Endodermal cell (in vitro differentiated cells): ENCODE data around the gene PIBF1. TPM values are rescaled to one million over a fixed set of nuclear protein-coding genes. Genes with fewer than 3 reads are reported as not detected.

ENCODE experiments used
- DNase-seq: peaks from one replicate; pipeline ENCODE4 v3.0.0-alpha.2; 2017
- H3K27ac ChIP-seq: 2 replicates; pipeline ENCODE4 v1.5.1; 2013; ENCODE audit warnings: mild to moderate bottlenecking, low read depth, low read length, moderate library complexity
- H3K27me3 ChIP-seq: 2 replicates; pipeline ENCODE4 v1.6.1; 2013; ENCODE audit warnings: mild to moderate bottlenecking, low read length, moderate library complexity; ENCODE audit not compliant: insufficient read depth, control insufficient read depth, poor library complexity, severe bottlenecking
- H3K36me3 ChIP-seq: 2 replicates; pipeline ENCODE4 v1.7.0; 2013; ENCODE audit warnings: mild to moderate bottlenecking, low read length, moderate library complexity; ENCODE audit not compliant: control insufficient read depth, insufficient read depth
- H3K4me1 ChIP-seq: one replicate; pipeline ENCODE4 v1.7.0; 2013; ENCODE audit warnings: low read length; ENCODE audit not compliant: control insufficient read depth, insufficient read depth
- H3K4me3 ChIP-seq: 2 replicates; pipeline ENCODE4 v1.5.1; 2013; ENCODE audit warnings: mild to moderate bottlenecking, low read length, moderate library complexity
- H3K9ac ChIP-seq: 2 replicates; pipeline ENCODE4 v1.6.1; 2013; ENCODE audit warnings: mild to moderate bottlenecking, low read length, moderate library complexity; ENCODE audit not compliant: poor library complexity, severe bottlenecking; ENCODE audit errors: extremely low read depth
- H3K9me3 ChIP-seq: 2 replicates; pipeline ENCODE4 v1.6.1; 2013; ENCODE audit warnings: mild to moderate bottlenecking, low read length, moderate library complexity; ENCODE audit not compliant: control insufficient read depth
- H3K27ac Mint-ChIP-seq: 2 replicates; pipeline ENCODE4 v1.8.0; 2020; ENCODE audit warnings: mixed read lengths
- H3K27me3 Mint-ChIP-seq: 2 replicates; pipeline ENCODE4 v1.8.0; 2021; ENCODE audit warnings: mild to moderate bottlenecking, mixed read lengths; ENCODE audit not compliant: insufficient read depth
- H3K36me3 Mint-ChIP-seq: 2 replicates; pipeline ENCODE4 v1.8.0; 2020; ENCODE audit warnings: low read depth, mixed read lengths
- H3K4me1 Mint-ChIP-seq: 2 replicates; pipeline ENCODE4 v1.8.0; 2020; ENCODE audit warnings: mixed read lengths
- H3K4me3 Mint-ChIP-seq: 2 replicates; pipeline ENCODE4 v1.8.0; 2020; ENCODE audit warnings: mild to moderate bottlenecking, moderate library complexity, mixed read lengths
- H3K9me3 Mint-ChIP-seq: 2 replicates; pipeline ENCODE4 v1.8.0; 2020; ENCODE audit warnings: mild to moderate bottlenecking, mixed read lengths
- CTCF ChIP-seq: fragments of 200-600 bp; sonication (generic); conservative IDR thresholded peaks from 2 replicates; pipeline ENCODE4 v1.5.0; 2021; ENCODE audit warnings: antibody characterized with exemption, mild to moderate bottlenecking
- WGBS, 2 experiments: methylation state at CpG; one replicate each; pipeline versions ENCODE4 v1.1.5 to v1.1.7; 2013; ENCODE audit warnings: missing lambda C conversion rate in 2 of 2, mixed read lengths in 1 of 2; ENCODE audit not compliant: insufficient coverage in 1 of 2, insufficient read length in 1 of 2; 5-methylcytosine and 5-hydroxymethylcytosine counted together
- total RNA-seq, 2 donors: library from RNA; stranded (reverse); fragmentation: NEBNext Ultra II Directional in 1 of 2; extraction: Animal tissue kit (Norgen Biotek cat#: 25700) in 1 of 2; gene quantifications; 2 replicates in 1 of 2; 3 replicates in 1 of 2; pipeline ENCODE4 v1.2.1, GENCODE V29; 2021

Gene PIBF1
- total RNA-seq, 2 donors from 2014 or later, result 25.6 to 35.2 TPM

- WGBS, 2 experiments, result 71 to 81% methylated on average over 1 to 2 of the region's 2 CpGs
- TF ChIP-seq CTCF, result no peak
- H3K36me3 ChIP-seq, result no peaks in the 10 kb centered on the region
- no peak overlapping the region for H3K4me3 Mint-ChIP-seq
- no peaks in the 10 kb centered on the region for H3K27me3 Mint-ChIP-seq
- H3K27ac Mint-ChIP-seq, result no peak overlapping the region
- H3K9me3 Mint-ChIP-seq, result no peaks in the 10 kb centered on the region
- no peak overlapping the region for H3K27ac ChIP-seq
- H3K9me3 ChIP-seq, result no peaks in the 10 kb centered on the region
- H3K27me3 ChIP-seq, result no peaks in the 10 kb centered on the region
- no peaks in the 10 kb centered on the region for H3K36me3 Mint-ChIP-seq
- H3K4me1 ChIP-seq, result peaks cover 26% of the 10 kb centered on the region
- H3K9ac ChIP-seq, result no peak overlapping the region
- no peak overlapping the region for H3K4me3 ChIP-seq
- peaks cover 46% of the 10 kb centered on the region for H3K4me1 Mint-ChIP-seq
- DNase-seq, result no peak
Measured at GRCh38 chr13:73035660-73036059, 253.7 kb downstream of the PIBF1 start.

GRCh38 chr13:73036566-73036965 lies 254.6 kb downstream of the PIBF1 start:
- Histone ChIP-seq H3K4me3 (no peak overlapping the region), H3K27ac (no peak overlapping the region), H3K27me3 (no peaks in the 10 kb centered on the region), H3K36me3 (no peaks in the 10 kb centered on the region), H3K9ac (no peak overlapping the region), H3K4me1 (peaks cover 26% of the 10 kb centered on the region), H3K9me3 (no peaks in the 10 kb centered on the region)
- Mint-ChIP-seq H3K36me3 (no peaks in the 10 kb centered on the region), H3K4me1 (peaks cover 52% of the 10 kb centered on the region), H3K9me3 (peaks cover 1% of the 10 kb centered on the region), H3K27ac (no peak overlapping the region), H3K27me3 (no peaks in the 10 kb centered on the region), H3K4me3 (no peak overlapping the region)
- no peak for TF ChIP-seq CTCF
- no peak for DNase-seq
- WGBS, 2 experiments, result 93 to 96% methylated on average over 3 to 4 of the region's 4 CpGs

- H3K4me1 ChIP-seq, result peaks cover 26% of the 10 kb centered on the region
- H3K36me3 ChIP-seq, result no peaks in the 10 kb centered on the region
- H3K4me3 Mint-ChIP-seq, result no peak overlapping the region
- no peaks in the 10 kb centered on the region for H3K27me3 Mint-ChIP-seq
- no peaks in the 10 kb centered on the region for H3K36me3 Mint-ChIP-seq
- H3K9me3 Mint-ChIP-seq, result peaks cover 1% of the 10 kb centered on the region
- no peak for DNase-seq
- no peak for TF ChIP-seq CTCF
- no peaks in the 10 kb centered on the region for H3K27me3 ChIP-seq
- H3K4me3 ChIP-seq, result no peak overlapping the region
- no peak overlapping the region for H3K27ac ChIP-seq
- no peaks in the 10 kb centered on the region for H3K9me3 ChIP-seq
- H3K27ac Mint-ChIP-seq, result no peak overlapping the region
- peaks cover 52% of the 10 kb centered on the region for H3K4me1 Mint-ChIP-seq
- H3K9ac ChIP-seq, result no peak overlapping the region
Measured at GRCh38 chr13:73038064-73038463, 256.1 kb downstream of the PIBF1 start.
